PFSK-1 (cell line): ENCODE results near the gene SYCE3.

ENCODE experiments used
- POLR2AphosphoS5 ChIP-seq: IDR thresholded peaks from 2 replicates; pipeline ENCODE4 v1.6.1; 2012; ENCODE audit warnings: low read depth, mild to moderate bottlenecking, control low read depth, low read length, moderate library complexity
- REST ChIP-seq, 2 experiments: IDR thresholded peaks; 2 replicates each; pipeline versions ENCODE4 v1.6.1 to v1.8.0; 2011 to 2012; ENCODE audit warnings: low read depth in 2 of 2, low read length in 2 of 2, control low read depth in 1 of 2, inconsistent platforms in 1 of 2, mild to moderate bottlenecking in 1 of 2, moderate library complexity in 1 of 2; ENCODE audit not compliant: insufficient read depth in 1 of 2
- TAF1 ChIP-seq: IDR thresholded peaks from 2 replicates; pipeline ENCODE4 v1.6.1; 2012; ENCODE audit warnings: low read length, control low read depth, borderline replicate concordance; ENCODE audit not compliant: insufficient read depth

- no peak for TF ChIP-seq POLR2AphosphoS5
- TF ChIP-seq REST (IDR thresholded peaks at IDR 0.05; ENCODE audit: insufficient read depth in 1 of 2, low read depth in 2 of 2, low read length in 2 of 2), result no peak
- TF ChIP-seq TAF1, result no peak
Measured at GRCh38 chr22:50610581-50610980, 47.9 kb upstream of the SYCE3 start.
